Endothelial cell of umbilical vein (primary cell): ENCODE measurements around the gene DSP. TPM values are rescaled to one million over a fixed set of nuclear protein-coding genes. Genes with fewer than 3 reads are reported as not detected.

Source experiments
- BruUV-seq: library from RNA; stranded (reverse); fragments of 400-500 nt; replicated peaks from 2 replicates; lab custom pipeline; 2021; lab: Mats Ljungman, UMichigan
- CTCF ChIA-PET: fragments of 300-600, 350-600 bp; sonication (Branson Sonifier 250); formaldehyde crosslinking; loops from one replicate; lab custom pipeline; 2021; ENCODE audit warnings: antibody characterized with exemption, inconsistent platforms; lab: Charles Lee
- POLR2A ChIA-PET: fragments of 300-600, 350-600 bp; sonication (Branson Sonifier 250); formaldehyde crosslinking; loops from one replicate; lab custom pipeline; 2021; ENCODE audit warnings: antibody characterized with exemption, inconsistent platforms; lab: Charles Lee
- DNase-seq: peaks from one replicate; pipeline ENCODE4 v3.0.0-alpha.2; 2011; ENCODE audit warnings: low read depth, low spot score
- FAIRE-seq: peaks from 2 replicates; lab custom pipeline; 2011; peaks lifted over from hg19 to GRCh38; lab: Jason Lieb, UNC
- H2AFZ ChIP-seq: 2 replicates; pipeline ENCODE4 v1.6.0; 2012; ENCODE audit warnings: low read depth, low read length, control low read depth, inconsistent platforms
- H3K27ac ChIP-seq: 2 replicates; pipeline ENCODE4 v1.5.1; 2011; ENCODE audit warnings: low read depth, mild to moderate bottlenecking, control low read depth, low read length, moderate library complexity; ENCODE audit not compliant: insufficient read depth
- H3K27me3 ChIP-seq, 2 experiments: 2 replicates each; pipeline versions ENCODE4 v1.6.0 to v1.6.1; 2011; ENCODE audit warnings: low read length in 2 of 2, mixed read lengths in 1 of 2; ENCODE audit not compliant: control insufficient read depth in 2 of 2, insufficient read depth in 2 of 2
- H3K36me3 ChIP-seq, 2 experiments: 2 replicates in 1 of 2; 3 replicates in 1 of 2; pipeline ENCODE4 v1.5.1; 2011; ENCODE audit warnings: low read length in 2 of 2, mild to moderate bottlenecking in 1 of 2, moderate library complexity in 1 of 2; ENCODE audit not compliant: control insufficient read depth in 2 of 2, insufficient read depth in 2 of 2; ENCODE audit errors: extremely low read depth in 1 of 2
- H3K4me1 ChIP-seq: 3 replicates; pipeline ENCODE4 v1.5.1; 2011; ENCODE audit warnings: mild to moderate bottlenecking, low read length; ENCODE audit not compliant: control insufficient read depth, insufficient read depth; ENCODE audit errors: extremely low read depth
- H3K4me2 ChIP-seq: 2 replicates; pipeline ENCODE4 v1.6.1; 2011; ENCODE audit warnings: low read length, control low read depth, mixed read lengths; ENCODE audit not compliant: insufficient read depth
- H3K4me3 ChIP-seq, 3 experiments: fragments of 200-600 bp in 1 of 3; sonication (generic), shearing (Covaris generic) in 1 of 3; replicated peaks in 1 of 3; 2 replicates each; pipeline ENCODE4 v1.5.1; 2011 to 2016; ENCODE audit warnings: control low read depth in 3 of 3, low read length in 3 of 3, mild to moderate bottlenecking in 2 of 3, inconsistent platforms in 1 of 3, low read depth in 1 of 3, moderate library complexity in 1 of 3; ENCODE audit not compliant: insufficient read depth in 1 of 3
- H3K79me2 ChIP-seq: 2 replicates; pipeline ENCODE4 v1.6.0; 2012; ENCODE audit warnings: low read length, inconsistent platforms; ENCODE audit not compliant: control insufficient read depth, insufficient read depth
- H3K9ac ChIP-seq: replicated peaks from 2 replicates; pipeline ENCODE3; 2011; ENCODE audit warnings: low read length, control low read depth; ENCODE audit not compliant: insufficient read depth; ENCODE audit errors: extremely low read depth
- H3K9me1 ChIP-seq: replicated peaks from 3 replicates; pipeline ENCODE4 v1.6.0; 2011; ENCODE audit warnings: mild to moderate bottlenecking, low read length; ENCODE audit not compliant: control insufficient read depth, insufficient read depth; ENCODE audit errors: extremely low read depth
- H3K9me3 ChIP-seq: replicated peaks from 2 replicates; pipeline ENCODE4 v1.5.1; 2012; ENCODE audit warnings: low read length, inconsistent platforms; ENCODE audit not compliant: control insufficient read depth, insufficient read depth
- H4K20me1 ChIP-seq: replicated peaks from 2 replicates; pipeline ENCODE3; 2011; ENCODE audit warnings: mild to moderate bottlenecking, low read length; ENCODE audit not compliant: control insufficient read depth, insufficient read depth; ENCODE audit errors: extremely low read depth
- EZH2 ChIP-seq: IDR thresholded peaks from 2 replicates; pipeline ENCODE4 v1.6.1; 2012; ENCODE audit warnings: borderline replicate concordance, low read depth, mild to moderate bottlenecking, moderate library complexity, low read length, inconsistent platforms; ENCODE audit not compliant: severe bottlenecking
- FOS ChIP-seq: IDR thresholded peaks from 2 replicates; pipeline ENCODE4 v1.6.1; 2011; ENCODE audit warnings: mild to moderate bottlenecking, low read length, moderate library complexity, borderline replicate concordance; ENCODE audit not compliant: insufficient read depth
- GATA2 ChIP-seq: IDR thresholded peaks from 2 replicates; pipeline ENCODE4 v1.7.0; 2011; ENCODE audit warnings: low read depth, mild to moderate bottlenecking, moderate library complexity, mixed read lengths, low read length; ENCODE audit not compliant: insufficient read length, insufficient read depth
- JUN ChIP-seq: IDR thresholded peaks from 2 replicates; pipeline ENCODE4 v1.6.1; 2011; ENCODE audit warnings: borderline replicate concordance, low read depth; ENCODE audit not compliant: insufficient read length, insufficient read depth
- MYC ChIP-seq: IDR thresholded peaks from one replicate; pipeline ENCODE4 v1.6.1; 2011; ENCODE audit warnings: mild to moderate bottlenecking, low read depth, low read length
- POLR2A ChIP-seq: IDR thresholded peaks from 2 replicates; pipeline ENCODE4 v1.6.1; 2012; ENCODE audit warnings: low read depth, mild to moderate bottlenecking, control low read depth, low read length
- POLR2AphosphoS5 ChIP-seq: IDR thresholded peaks from 2 replicates; pipeline ENCODE4 v1.6.1; 2012; ENCODE audit warnings: low read depth, mild to moderate bottlenecking, control low read depth, low read length, moderate library complexity; ENCODE audit not compliant: insufficient read depth
- dilution Hi-C: fragments of 300-500 bp; cut with MboI; formaldehyde crosslinking; loops from one replicate; pipeline ENCODE4 v1.15.0; 2019; ENCODE audit warnings: low sequenced_read_pairs; ENCODE audit not compliant: extremely low pct_ligation_motif_present
- intact Hi-C: fragments of 100-400 bp; cut with micrococcal nuclease; formaldehyde crosslinking; loops from one replicate; pipeline ENCODE4 v1.10.0; 2022
- polyA plus RNA-seq, 4 experiments: library from polyadenylated mRNA; depleted of rRNA in 3 of 4; stranded (reverse) in 3 of 4; unstranded in 1 of 4; fragments of >200 nt; gene quantifications; 2 replicates each; pipeline versions ENCODE4 v1.2.1 to v1.2.3, GENCODE V29; 2011 to 2012; ENCODE audit warnings: missing spikeins in 1 of 4
- total RNA-seq: library from RNA; stranded (reverse); gene quantifications from 2 replicates; pipeline ENCODE4 v1.2.3, GENCODE V29; 2021
- TF ChIP-seq, protein P1 (sequence below), 2 donors: IDR thresholded peaks; 1 replicate in 1 of 2; 2 replicates in 1 of 2; pipeline ENCODE4 v1.5.1; 2011; ENCODE audit warnings: low read length in 2 of 2, mild to moderate bottlenecking in 2 of 2, moderate library complexity in 2 of 2, control low read depth in 1 of 2, inconsistent platforms in 1 of 2, low read depth in 1 of 2; ENCODE audit not compliant: insufficient read depth in 1 of 2; ENCODE audit errors: extremely low read depth in 1 of 2
- TF ChIP-seq, protein P2 (sequence below): IDR thresholded peaks from 2 replicates; pipeline ENCODE4 v1.6.1; 2011; ENCODE audit not compliant: insufficient read depth, insufficient read length

DSP gene
- total and polyA plus RNA-seq, 2 donors (not counting 3 experiments of a cell fraction or from before 2014, with no cell fraction given) = 0.03 to 0.77 TPM

DNA sequence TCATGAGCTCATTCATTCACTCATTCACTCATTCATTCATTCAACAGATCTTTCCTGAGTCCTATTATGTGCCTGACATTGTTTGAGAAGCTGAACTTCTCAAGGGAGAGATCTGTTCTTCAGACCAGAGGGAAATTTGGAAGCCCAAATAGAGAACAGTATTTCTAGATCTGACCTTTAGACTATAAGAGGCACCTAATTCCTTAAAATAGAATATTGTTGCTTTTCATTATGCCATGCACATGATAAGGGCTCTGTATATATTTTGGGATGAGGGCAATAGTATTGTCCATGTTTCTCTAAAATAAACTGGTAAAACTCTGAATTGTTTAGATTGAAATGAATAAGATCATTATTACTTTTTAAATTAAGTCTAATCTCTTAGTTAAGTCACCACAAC lies 18.6 kb upstream of the DSP start:
- POLR2A ChIA-PET = no interaction called here
- Histone ChIP-seq H3K9me3 (no peaks in the 10 kb centered on the region), H3K27me3 (no peaks in the 10 kb centered on the region), H3K4me2 (no peak overlapping the region), H3K36me3 (no peaks in the 10 kb centered on the region), H3K9ac (no peak overlapping the region), H3K9me1 (no peaks in the 10 kb centered on the region), H3K27ac (no peak overlapping the region), H4K20me1 (no peaks in the 10 kb centered on the region), H3K4me3 (no peak overlapping the region), H3K79me2 (no peaks in the 10 kb centered on the region), H2AFZ (no peak overlapping the region), H3K4me1 (no peaks in the 10 kb centered on the region)
- TF ChIP-seq GATA2 = no peak
- TF ChIP-seq MYC = no peak
- no peak for TF ChIP-seq JUN
- no peak for TF ChIP-seq FOS
- no peak for TF ChIP-seq POLR2A
- TF ChIP-seq, protein P1, sequence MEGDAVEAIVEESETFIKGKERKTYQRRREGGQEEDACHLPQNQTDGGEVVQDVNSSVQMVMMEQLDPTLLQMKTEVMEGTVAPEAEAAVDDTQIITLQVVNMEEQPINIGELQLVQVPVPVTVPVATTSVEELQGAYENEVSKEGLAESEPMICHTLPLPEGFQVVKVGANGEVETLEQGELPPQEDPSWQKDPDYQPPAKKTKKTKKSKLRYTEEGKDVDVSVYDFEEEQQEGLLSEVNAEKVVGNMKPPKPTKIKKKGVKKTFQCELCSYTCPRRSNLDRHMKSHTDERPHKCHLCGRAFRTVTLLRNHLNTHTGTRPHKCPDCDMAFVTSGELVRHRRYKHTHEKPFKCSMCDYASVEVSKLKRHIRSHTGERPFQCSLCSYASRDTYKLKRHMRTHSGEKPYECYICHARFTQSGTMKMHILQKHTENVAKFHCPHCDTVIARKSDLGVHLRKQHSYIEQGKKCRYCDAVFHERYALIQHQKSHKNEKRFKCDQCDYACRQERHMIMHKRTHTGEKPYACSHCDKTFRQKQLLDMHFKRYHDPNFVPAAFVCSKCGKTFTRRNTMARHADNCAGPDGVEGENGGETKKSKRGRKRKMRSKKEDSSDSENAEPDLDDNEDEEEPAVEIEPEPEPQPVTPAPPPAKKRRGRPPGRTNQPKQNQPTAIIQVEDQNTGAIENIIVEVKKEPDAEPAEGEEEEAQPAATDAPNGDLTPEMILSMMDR (IDR thresholded peaks at IDR 0.05; ENCODE audit: extremely low read depth in 1 of 2, insufficient read depth in 1 of 2, low read depth in 1 of 2, low read length in 2 of 2) = no peak
- TF ChIP-seq POLR2AphosphoS5 = no peak
- TF ChIP-seq, protein P2, sequence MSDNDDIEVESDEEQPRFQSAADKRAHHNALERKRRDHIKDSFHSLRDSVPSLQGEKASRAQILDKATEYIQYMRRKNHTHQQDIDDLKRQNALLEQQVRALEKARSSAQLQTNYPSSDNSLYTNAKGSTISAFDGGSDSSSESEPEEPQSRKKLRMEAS = no peak
- TF ChIP-seq EZH2 = no peak
- no peak for FAIRE-seq
- CTCF ChIA-PET = no interaction called here
- dilution Hi-C loops (no loop called here), intact Hi-C loops (no loop called here)
- no peak for DNase-seq
- BruUV-seq = no TSS peak
